ENCODE measurements around the gene CA5A.
"Not testable (repeated sequence)": the region's sequence is repeated elsewhere in the genome, so short reads cannot be mapped to it uniquely, and the experiment has no call there.

CA5A gene

DNA sequence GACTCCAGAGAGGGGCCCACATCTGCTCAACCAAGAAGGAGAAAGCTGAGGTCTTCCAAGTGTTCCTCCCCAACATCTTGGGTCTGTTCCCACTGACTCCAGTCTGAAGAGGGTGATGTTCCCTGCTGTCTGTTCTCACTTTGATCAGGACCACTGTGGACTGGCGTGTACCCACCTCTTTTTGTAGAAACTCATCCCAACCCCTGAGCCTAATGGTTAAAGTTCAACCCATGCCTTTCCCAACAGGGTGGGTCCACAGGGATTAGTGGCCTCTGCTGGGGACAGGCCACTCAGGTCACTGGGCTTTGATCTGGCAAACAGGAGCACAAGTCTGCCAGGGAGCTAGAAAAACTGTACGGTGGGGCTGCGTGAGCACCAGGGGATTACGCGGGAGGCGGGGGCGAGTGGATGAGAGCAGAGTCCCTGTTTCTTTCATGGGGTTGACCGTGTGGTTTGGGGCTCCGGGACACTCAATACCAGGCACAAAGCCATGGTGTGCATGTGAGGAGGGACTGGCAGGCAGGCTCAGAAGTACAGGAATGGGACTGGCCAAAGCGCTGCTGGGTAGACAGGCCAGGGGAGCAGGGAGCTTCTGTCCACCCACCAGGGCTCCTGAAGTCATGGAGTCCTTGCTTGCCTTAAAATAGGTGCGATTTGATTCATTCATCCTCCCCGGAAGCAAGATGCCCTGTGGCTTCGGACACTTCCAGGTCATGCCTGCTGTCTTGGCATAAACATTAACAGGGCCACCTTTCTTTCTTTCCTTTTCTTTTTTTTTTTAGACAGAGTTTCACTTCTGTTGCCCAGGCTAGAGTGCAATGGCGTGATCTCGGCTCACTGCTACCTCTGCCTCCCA is at the start of gene CA5A:
TSS of gene CA5A (minus strand) at position 155 of the 856 bp plus-strand sequence. CDS start at position 76, 79 bp downstream.
- DNase-seq = no peak

DNA sequence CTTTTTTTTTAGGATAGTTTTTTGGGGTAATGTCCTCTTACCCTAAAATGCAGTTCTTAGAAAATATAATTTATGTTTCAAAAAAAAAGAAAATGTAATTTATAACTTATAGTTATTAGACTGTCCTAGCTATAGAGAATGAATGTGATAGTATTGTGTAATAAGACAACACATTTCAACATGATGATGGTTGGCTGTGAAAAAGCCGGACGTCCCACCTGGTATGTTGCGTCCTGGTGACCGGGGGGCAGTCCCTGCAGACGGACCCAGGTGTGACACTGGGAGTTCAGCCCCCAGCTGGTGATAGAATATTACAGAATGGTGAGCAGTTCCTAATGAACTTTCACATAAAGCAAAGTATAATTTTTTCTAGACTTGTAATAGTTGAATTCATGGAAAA is 49.2 kb upstream of the CA5A start:
- DNase-seq = not testable (repeated sequence)

DNA sequence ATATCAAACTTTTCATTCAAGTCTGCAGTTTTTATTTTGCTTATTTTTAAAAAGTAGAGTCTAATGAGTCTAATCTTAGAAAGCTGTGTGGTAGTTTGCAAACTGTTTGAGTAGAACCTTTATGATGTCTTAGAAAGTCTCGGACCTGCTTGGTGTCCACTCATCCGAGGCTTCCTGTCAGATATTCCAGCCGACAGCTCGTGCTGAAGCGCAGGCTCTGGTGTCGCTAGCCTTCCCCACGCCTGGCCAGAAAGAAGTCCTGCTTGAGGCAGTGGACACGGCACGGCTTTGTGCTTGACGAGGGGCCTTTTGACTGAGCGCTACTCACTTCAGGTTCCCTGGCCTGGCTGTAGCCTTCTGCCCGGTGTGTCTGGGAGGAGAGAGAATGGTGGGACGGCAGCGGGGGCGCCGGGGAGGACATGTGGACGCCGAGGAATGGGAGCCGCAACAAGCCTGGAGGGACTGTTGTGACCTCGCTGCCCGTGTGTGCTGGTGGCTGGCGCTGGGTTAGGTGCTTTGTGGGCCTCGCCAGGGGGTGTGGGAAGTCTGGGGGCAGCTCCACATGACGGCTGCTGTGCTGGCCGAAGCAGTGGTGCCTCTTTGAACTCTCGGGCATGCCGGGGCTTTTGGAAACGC is 48.4 kb upstream of the CA5A start:
- no peak for DNase-seq

DNA sequence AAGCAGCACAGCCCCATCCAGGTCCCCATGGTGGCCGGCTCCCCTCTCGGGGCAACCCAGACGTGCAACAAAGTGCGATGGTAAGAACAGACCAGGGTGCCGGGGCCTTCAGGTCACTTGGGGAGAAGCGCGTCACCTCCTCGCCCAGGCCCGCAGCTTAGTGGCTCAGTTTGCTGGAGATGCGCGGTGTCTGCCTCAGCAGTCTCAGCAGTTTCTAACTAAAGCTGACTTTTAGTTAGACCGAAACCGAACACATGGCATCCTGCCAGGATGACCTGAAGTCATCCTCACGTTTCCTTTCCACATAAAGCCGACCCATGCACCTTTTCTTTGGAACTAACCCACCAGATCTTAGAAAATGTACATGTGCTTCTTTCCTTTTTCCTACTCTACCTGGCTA is 47.9 kb upstream of the CA5A start:
- not testable (repeated sequence) for DNase-seq

DNA sequence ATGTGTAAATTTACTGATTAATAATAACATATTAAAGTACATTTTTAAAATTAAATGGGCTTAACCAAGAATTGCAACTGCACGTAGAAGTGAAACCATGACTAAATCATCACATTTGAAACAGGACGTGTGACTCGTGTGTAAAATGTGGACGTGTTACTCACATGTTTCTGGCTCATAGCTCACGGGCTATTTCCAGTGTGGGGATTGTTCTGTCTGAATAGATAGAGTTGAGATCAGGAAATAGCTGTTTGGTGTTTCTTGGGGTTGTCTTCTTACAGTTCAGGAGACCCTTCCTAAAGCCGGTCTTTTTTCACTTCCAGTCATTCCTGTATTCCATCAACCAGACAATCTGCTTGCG is 47.4 kb upstream of the CA5A start:
- not testable (repeated sequence) for DNase-seq

DNA sequence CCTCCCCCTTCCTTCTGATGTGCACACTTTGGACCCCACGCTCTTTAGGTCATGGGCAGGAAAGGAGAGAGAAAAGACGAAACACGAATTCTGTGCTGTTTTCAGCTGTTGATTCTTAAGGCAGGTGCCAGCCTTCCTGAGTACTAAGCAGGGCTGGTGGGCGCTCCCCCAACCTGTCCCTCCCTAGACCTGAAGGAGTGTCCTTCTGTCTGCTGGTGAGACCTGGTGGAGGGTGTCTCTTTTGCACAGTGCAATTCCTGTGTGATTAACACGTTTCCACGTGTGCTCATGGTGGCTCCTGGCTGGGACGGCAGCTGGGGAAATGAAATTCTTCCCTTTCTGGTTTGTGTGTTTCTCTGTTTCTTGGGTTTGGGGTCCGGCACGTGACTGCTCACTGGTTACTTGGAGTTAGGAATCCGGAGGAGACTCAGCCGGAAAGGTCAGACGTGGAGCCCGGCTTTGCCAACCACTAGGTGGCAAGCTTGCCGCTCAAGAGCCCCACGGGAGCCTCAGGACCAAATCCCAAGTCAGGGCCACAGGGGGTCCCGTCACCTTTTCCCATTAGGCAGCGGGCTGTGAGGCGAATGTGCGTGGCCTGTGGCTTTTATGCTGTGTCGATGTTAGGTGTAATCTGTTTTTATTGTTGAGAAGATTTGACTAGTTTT is 46.9 kb upstream of the CA5A start:
- DNase-seq = not testable (repeated sequence)

DNA sequence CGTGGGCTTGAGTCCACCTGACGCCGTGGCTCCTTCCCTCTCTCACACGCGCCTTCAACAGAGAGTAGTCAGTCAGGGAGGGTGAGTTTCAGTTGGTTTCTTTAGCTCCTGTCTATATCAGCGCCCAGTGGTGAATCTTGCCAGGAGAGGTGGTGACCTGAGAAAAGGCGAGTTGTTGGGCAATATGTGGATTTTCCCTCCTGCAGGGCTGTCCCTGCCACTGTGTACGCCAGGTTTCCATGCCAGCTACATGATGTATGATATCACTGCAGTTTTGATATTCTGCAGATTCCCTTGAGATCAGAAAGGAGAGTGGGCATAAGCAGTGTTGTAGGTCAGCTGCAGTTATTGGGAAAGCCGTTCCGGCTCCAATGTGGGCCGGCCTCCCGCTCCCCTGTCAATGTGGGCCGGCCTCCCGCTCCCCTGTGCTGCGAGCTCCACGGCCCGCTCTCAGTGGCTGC is 46.3 kb upstream of the CA5A start:
- no peak for DNase-seq

DNA sequence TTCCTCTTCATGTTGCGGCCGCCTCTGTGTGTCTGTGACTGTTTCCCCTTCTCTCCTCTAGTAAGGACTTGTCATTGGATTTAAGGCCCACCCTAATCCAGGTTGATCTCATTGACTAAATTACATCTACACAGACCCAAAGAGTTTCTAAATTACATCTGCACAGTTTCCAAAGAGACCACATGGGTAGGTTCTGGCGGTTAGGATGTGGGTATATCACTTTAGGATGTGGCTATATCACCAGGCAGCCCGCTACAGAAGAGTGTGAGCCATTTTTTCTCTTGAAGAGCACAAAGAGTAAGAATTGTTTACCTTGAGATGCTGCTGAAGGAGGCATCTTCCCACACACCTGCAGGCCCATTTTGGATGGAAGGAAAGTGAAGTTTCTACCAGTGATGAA is 45.0 kb upstream of the CA5A start:
- not testable (repeated sequence) for DNase-seq

DNA sequence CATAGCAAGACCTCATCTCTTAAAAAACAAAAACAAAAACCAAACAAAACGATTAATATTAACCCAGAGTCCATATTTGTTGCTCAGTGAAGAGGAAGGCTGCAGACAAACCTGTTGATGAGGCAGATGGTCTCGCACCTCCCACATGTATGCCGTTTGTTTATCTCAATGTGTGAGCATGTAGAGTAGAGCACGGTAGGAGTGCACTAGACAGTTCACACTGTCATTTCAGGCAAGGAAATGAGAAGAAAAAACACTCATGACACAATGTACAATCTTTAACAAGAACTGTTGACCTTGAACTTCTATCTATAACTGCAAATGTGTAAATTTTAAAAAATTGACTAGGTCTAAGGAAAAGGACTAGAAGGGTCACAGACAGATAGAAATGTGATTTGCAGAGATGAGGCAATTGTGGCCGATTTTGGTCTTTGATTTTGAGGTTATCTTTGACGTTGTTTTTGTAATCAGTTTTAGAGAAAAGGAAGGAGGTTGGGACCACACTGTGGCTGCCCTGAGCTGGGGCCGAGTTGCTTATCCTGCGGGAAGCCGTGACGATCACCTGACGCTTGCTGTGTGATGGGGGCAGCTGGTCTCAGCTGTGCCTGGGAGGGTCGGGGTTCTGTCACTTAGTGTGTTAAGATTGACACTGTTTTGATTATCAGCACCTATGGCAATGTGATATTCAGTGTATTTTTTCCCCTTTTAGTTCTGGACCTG is 43.7 kb upstream of the CA5A start:
- not testable (repeated sequence) for DNase-seq

DNA sequence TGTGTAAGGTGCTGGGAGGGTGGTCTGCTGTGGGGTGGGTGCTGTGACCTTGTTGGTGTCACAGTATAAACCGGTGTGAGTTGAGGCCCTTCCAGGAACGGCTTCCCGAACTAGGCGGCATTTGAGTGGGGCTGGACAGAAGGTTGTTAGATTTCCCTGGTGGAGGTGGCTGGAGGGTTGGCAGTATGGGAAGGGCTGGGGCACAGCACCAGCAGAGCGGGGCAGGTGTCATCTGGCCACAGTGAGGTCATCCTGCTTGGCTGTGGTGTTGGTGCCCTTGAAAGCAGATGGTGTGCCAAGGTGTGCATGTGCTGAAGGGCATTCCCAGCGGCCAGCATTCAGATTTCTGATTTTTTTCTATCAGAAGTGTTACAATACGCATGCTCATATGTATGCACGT is 43.0 kb upstream of the CA5A start:
- no peak for DNase-seq

DNA sequence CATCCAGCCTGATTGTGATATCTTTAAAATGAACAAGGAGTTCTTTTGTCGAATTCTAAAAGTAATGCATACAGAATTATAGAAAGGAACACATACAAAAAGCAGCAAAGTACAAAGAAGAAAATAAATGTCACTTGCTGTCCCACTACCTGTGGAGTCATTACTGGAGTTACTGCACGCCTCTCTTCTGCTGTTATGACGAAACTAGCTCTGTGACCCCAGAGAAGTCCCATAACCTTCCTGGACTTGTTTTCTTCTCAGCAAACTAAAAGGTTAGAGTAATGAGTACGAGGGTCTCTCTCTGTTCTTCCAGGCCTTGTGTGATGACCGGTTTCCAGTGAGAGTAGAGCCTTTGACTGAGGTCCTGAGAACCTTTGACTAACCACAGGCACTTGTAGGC is 41.8 kb upstream of the CA5A start:
- no peak for DNase-seq

DNA sequence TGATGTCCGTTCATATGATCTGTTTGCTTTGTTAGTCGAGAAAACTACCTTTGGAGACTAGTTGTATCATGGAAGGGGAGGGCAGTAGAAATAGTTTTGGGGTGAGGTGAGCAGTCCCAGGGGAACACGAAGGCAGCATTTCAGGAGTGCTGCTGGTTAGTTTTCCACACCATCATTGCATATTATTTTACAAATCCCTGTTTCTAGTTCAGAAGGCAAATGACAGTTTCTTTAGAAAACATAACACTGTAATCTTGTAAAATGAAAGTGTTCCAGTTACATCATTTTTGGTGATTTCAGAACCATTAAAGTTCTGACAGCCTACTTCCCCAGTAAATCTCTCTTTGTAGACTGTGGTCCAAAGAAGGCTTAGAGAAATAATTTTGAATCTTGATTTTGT is 40.3 kb upstream of the CA5A start:
- DNase-seq = no peak

DNA sequence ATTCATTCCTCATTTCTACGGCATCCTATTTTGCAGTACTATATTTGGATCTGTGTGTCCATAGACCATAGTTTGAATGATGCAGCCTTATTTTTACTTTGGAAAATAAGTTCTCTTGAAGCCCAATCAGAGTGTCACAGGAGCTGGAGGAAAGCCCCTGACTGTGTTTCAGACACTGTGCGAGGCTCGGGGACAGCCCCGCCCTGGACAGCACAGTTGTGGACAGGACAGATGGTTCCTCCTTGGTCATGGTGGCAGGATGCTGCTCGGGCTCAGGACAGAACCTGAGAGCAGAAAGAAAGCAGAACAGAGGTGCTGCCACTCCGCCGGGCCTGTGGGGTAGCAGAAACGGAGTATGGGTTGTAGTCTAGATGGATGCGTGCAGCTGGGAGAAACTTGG is 37.8 kb upstream of the CA5A start:
- no peak for DNase-seq

DNA sequence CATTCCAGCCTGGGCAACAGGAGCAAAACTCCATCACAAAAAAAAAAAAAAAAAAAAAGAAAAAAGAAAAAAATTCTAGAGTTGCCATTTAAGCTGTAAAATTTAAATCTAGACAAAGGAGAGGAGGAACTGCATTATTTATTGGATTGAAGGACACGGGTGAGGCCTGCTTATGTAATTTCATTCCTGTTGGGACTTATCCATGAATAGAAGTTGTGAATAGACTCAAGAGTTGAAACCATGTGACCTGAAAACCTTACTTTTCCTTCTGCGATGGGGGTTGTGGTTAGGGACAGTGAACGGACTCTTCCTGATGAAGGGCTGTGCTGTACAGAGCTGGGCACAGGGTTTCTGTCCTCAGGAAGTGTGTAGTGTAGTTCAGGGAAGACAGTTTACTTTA is 37.4 kb upstream of the CA5A start:
- DNase-seq = no peak

DNA sequence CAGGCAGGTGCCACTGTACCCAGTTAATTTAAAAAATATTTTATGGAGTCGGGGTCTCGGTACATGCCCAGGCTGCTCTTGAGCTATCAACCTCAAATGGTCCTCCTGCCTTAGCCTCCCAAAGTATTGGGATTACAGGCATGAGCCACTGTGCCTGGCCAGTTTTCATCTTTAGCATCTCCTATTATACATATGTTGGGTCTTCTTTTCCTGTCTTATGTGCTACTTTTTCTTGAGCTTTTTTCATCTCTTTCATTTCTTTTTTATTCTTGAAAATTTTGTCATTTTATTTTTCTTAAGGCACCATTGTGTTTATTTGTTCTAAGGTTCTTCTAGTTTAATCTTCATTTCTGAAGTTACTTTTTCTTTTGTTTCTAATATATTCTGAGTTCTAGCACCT is 35.6 kb upstream of the CA5A start:
- no peak for DNase-seq

DNA sequence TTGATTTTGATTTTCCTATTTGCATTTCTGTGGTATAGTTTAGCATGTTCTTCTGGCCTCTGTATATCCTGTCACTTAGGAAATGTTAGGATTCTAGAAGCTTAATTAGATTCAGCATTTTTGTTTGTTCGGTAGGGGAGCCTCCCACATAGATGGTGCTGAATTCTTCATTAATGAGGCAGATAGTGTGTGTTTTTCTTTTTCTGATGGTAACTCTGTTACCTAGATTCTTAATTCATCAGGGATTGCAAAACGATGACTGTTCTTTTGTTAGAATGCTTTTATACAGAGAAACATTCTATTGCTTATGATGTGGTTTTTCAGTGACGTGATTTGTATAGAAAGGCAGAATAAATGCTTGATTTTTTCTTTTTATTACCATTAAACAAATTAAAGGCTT is 33.9 kb upstream of the CA5A start:
- no peak for DNase-seq

DNA sequence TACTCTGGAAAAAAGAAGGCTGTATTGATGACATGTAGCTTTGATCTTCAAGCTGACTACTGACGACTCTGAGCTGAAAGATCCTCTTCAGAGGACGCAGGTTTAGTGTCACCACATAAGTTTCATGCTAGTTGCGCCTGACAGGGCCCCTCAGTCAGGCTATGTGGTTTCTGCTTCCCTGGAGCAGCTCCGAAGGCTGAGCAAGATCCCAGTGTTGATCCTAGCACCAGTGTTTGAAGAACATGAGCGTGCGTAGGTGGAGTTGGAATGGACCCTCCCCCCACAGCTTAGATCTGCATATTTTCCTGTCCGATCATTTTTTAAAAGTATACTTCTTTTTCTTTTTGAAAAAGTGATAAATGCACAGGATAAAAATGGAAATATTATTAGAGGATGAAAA is 32.2 kb upstream of the CA5A start:
- DNase-seq = no peak

DNA sequence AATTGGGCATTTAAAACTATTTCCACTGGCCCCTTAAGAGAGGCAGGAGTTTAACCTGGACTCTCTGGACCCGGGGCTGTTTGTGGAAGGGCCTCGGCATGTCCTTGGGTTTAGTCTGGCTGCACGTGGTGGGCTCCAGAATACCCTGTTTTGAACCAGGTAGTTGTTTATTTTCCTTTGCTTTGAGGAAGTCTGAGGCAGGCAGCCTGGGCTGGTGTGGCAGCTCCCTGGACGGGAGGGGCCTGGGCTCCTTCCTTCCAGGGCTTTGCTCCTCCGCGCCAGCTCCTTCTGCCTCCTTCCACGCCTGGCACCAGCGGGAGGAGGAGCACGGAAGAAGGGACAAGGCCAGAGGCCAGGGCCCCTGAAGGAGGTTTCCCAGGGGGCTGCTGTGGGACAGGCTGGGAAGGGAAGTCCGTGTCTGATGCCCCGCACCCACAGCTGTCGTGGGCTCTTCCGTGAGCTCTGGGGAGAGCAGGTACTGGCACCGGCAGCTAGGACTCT is 30.4 kb upstream of the CA5A start:
- no peak for DNase-seq

DNA sequence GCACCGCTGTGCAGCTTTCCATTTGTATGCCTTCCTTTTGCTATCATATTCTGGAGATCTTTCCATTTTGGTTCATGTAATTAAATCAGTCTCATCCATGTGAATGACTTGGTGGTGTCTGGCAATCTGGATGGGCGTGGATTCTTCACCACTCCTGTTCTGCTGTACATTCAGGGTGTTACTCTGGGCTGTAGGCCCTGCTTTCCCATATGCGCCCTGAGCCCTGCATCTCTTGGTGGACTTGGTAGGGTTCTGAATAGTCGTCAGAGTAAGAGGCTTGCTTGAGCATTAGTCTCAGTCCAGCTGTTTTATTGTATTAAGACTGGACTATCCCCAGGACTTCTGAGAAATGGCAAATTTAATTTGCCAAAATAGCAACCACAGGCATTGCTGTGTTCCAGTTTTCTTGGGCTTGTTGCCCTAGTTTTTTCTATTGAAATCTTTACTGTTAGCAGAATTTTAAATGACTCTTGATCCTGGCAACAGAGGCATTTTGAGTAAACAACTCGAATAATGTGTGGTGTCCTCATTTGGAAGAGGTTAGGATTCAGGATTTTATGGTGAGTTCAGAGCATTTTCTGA is 29.8 kb upstream of the CA5A start:
- DNase-seq = no peak

DNA sequence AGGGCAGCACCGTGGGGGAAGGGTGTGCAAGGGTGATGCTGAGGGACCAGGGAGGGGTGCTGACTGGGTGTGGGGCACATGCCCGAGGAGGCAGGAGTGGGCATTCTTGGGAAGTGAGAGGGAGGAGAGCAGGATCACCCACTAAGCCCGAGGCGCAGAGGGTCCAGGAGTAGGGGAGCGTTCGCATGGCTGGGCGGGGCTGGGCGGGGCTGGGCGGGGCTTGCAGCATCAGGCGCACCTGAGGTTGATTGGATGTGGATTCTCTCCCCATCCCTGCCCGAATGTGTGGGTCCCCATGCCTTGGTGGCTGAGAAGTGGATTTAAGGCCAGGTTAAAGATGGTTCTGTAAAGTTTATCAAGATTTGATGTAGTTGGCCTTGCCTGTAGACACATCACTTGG is 29.1 kb upstream of the CA5A start:
- no peak for DNase-seq

DNA sequence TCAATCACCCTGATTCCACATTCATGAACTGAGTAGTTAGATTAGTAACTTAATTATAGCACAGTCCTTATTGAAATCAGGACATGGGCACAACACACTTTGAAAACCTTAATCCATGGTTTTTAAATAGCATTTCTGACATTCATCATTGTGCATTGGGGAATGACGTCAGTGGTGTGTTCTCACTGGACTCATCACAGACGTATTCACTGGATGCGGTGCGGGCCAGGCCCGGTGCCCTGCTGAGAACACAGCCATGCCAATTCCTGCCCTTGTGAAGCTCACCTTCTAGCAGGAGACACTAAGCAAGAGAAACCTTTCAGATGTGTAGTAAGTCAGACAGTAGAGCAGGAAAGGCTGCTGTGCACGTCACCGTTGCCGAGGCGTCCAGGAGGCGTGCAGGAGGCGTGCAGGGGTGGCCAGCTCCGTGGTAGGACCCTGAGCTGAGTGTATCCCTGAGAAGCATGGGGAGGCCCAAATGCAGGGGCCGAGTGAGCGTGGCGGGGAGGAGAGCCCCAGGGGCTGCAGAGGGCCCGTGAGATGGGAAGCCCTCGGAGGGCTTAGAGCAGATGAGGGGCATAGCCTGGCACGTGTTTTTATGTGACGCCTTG is 27.8 kb upstream of the CA5A start:
- no peak for DNase-seq

DNA sequence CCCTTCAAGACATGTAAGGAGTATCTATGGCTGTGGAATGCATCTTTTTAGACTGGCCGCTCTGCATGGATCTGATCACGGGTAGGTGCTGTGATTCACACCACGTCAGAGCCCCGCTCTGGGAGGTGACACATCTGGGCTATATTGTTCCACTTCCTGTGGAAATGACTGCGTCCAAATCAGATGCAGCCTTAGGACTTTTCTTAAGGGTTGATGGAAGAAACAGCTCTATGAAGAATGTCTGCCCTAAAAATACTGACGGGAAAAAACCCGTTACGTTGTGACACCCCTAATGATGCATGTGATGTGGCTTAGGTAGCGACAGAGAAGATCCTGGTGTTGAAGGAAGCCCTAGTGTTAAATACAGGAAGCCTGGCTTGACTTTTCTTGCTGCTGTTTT is 27.1 kb upstream of the CA5A start:
- DNase-seq = no peak

Data from NCI-H1436 treated with DMSO at 0.1 percent for 48 hours (cell line).